ENCODE results near the gene SLC1A5.

Gene SLC1A5

DNA sequence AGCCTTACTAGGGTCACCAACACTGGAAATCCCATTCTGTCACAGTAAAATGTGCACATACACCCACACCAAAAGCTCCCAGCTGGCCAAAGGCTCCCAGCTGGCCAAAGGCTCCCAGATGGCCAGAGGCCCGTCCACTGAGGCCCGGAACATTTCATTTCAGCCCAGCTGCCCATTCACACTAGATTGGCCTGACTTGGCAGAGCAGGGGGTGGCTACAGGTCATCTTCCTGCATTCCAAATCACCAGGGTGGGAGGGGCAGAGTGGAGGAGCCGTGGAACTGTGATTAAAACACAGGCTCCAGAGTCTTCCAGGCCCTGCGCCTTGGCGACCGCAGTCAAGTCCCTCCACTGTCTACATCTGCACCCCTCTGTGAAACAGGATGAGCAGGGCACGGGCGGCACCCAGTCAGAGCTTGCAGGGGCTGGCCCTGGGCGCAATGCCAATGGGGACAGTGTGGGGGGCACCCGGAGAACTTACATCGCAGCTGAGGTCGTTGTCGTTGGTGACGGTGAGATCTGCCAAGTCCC, 61.4 kb downstream of the SLC1A5 start:
- TF ChIP-seq, protein P1, sequence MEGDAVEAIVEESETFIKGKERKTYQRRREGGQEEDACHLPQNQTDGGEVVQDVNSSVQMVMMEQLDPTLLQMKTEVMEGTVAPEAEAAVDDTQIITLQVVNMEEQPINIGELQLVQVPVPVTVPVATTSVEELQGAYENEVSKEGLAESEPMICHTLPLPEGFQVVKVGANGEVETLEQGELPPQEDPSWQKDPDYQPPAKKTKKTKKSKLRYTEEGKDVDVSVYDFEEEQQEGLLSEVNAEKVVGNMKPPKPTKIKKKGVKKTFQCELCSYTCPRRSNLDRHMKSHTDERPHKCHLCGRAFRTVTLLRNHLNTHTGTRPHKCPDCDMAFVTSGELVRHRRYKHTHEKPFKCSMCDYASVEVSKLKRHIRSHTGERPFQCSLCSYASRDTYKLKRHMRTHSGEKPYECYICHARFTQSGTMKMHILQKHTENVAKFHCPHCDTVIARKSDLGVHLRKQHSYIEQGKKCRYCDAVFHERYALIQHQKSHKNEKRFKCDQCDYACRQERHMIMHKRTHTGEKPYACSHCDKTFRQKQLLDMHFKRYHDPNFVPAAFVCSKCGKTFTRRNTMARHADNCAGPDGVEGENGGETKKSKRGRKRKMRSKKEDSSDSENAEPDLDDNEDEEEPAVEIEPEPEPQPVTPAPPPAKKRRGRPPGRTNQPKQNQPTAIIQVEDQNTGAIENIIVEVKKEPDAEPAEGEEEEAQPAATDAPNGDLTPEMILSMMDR (conservative IDR thresholded peaks at IDR 0.05; ENCODE audit: control insufficient read depth, insufficient read depth, low read depth, low read length) = no peak

DNA sequence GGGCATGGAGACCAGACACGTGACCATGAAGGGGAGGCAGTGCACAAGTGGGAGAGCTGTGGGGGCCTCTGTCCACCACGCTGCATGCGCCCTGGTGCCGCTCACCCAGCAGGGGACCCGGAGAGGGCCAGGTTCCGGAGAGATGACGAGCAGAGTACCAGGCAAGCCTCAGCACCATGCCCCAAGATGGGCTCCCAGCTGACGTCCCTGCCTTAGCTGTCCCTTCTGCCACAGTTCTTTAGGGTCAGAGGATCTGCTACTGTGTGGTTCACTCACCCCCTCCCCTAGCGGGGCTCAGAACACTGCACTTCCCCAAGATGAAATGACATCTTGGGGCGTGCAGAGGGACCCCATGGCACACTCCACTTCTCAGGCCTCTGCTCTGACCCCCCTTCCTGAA, 61.8 kb downstream of the SLC1A5 start:
- DNase-seq (ENCODE audit: low read depth) = no peak
- TF ChIP-seq, protein P1 (conservative IDR thresholded peaks at IDR 0.05; ENCODE audit: control insufficient read depth, insufficient read depth, low read depth, low read length) = no peak
- no peak overlapping the region for H3K4me3 ChIP-seq (ENCODE audit: control insufficient read depth, low read depth, low read length)

More for the DNA sequence above, 61.4 kb downstream of the SLC1A5 start:
- DNase-seq (ENCODE audit: low read depth) = no peak
- no peak overlapping the region for H3K4me3 ChIP-seq (ENCODE audit: control insufficient read depth, low read depth, low read length)

DNA sequence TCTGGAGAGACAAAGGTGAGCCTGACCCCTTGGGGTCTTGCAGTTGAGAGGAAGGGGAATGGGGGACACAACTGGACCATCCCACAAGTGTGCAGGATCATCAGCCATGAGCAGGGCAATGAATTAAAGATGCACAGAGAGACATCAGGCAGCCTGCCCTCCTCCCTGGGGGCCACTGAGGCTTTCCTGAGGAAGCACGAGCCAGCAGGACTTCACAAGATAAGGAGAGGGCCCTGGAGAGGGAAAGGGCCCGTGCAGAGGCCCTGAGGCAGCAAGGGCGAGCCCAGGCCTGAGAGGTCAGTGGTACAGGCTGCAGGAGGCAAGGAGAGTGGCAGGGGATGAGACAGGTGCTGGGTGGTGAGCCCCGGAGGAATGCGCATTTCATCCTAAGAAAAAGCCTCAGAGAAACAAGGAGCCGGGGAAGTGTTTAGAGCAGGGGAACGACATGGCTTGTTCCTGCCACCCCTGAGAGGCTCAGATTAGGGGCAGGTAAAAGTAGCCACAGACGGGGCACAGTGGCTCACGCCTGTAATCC, 62.5 kb downstream of the SLC1A5 start:
- no peak overlapping the region for H3K4me3 ChIP-seq (ENCODE audit: control insufficient read depth, low read depth, low read length)
- DNase-seq (ENCODE audit: low read depth) = no peak
- TF ChIP-seq, protein P1 (conservative IDR thresholded peaks at IDR 0.05; ENCODE audit: control insufficient read depth, insufficient read depth, low read depth, low read length) = no peak

DNA sequence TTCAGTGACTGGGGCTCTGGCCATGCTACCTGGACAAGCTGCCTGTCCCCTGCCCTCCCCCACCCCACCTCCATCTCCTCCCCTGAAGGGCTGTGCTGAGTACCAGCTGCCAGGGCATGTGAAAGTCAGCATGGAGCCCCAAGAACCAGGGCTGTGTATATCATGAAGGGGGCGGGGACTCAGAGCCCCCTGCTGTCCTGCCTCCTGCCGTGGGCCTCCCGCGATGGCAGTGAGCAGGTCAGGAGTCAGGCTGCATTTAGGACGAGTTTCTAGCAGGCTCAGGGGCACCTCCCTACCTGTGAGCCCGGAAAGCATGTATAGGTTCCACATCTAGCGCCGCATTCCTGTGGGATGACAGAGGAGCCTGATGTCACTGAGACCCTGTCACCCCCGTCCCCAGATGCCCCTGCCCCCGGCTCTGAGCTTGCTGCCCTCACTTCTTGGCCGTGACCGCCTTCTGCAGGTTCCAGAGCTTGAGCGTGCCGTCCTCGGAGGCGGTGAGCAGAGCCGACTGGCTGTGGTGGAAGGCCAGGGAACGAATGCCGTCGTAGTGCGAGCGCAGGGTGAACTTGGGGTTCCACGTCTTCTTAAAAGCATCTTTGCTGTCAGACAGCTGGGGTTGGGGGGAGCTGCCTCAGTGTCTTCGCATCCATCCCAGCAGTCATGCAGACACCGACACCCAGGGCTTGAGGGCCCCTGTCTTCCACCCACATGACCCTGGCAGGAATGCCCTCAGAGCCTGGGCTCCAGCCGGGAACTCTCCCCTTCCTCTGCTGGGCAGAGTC, 63.2 kb downstream of the SLC1A5 start:
- no peak overlapping the region for H3K4me3 ChIP-seq (ENCODE audit: control insufficient read depth, low read depth, low read length)
- TF ChIP-seq, protein P1 (conservative IDR thresholded peaks at IDR 0.05; ENCODE audit: control insufficient read depth, insufficient read depth, low read depth, low read length) = no peak
- no peak for DNase-seq (ENCODE audit: low read depth)
